ENCODE results near the gene RPL6.
"Not testable (repeated sequence)": the region's sequence is repeated elsewhere in the genome, so short reads cannot be mapped to it uniquely, and the experiment has no call there.

Gene RPL6

DNA sequence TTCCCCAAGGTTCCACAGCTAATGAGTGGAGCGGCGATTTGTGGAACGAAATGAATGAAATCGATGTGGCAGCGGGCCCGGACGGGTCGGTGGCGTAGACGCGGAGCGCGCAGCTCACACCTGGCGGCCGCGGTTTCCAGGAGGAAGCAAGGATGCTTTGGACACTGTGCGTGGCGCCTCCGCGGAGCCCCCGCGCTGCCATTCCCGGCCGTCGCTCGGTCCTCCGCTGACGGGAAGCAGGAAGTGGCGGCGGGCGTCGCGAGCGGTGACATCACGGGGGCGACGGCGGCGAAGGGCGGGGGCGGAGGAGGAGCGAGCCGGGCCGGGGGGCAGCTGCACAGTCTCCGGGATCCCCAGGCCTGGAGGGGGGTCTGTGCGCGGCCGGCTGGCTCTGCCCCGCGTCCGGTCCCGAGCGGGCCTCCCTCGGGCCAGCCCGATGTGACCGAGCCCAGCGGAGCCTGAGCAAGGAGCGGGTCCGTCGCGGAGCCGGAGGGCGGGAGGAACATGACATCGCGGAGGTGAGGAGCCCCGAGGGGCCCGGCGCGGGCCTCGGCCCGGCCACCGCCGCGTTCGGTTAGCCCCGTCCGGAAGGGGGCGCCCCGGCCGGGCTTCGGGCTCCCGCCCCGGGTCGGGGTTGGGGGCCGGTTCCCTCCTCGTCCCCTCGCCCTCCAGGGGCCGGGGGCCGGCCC lies 9.3 kb upstream of the RPL6 start, which contains the start of gene PTPN11:
PTPN11 (plus strand) TSS at position 340 of the 689 bp plus-strand sequence; CDS start at position 505, 165 bp downstream.
- DNase-seq = peak; percentile 41

DNA sequence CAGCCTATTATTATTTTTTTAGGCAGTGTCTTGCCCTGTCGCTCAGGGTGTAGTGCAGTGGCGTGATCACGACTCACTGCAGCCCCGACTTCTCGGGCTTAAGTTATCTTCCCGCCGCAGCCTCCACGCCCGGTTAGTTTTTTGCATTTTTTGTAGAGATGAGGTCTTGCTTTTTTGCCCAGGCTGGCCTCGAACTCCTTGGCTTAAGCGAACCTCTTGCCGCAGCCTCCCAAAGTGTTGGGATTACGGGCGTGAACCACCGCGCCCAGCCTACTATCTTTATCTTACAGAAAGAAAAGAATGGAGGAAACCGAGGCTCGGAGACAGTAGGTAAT lies 8.8 kb upstream of the RPL6 start:
- DNase-seq = no peak

- not testable (repeated sequence) for DNase-seq
Measured at GRCh38 chr12:112415457-112415856, 6.1 kb upstream of the RPL6 start.

DNA sequence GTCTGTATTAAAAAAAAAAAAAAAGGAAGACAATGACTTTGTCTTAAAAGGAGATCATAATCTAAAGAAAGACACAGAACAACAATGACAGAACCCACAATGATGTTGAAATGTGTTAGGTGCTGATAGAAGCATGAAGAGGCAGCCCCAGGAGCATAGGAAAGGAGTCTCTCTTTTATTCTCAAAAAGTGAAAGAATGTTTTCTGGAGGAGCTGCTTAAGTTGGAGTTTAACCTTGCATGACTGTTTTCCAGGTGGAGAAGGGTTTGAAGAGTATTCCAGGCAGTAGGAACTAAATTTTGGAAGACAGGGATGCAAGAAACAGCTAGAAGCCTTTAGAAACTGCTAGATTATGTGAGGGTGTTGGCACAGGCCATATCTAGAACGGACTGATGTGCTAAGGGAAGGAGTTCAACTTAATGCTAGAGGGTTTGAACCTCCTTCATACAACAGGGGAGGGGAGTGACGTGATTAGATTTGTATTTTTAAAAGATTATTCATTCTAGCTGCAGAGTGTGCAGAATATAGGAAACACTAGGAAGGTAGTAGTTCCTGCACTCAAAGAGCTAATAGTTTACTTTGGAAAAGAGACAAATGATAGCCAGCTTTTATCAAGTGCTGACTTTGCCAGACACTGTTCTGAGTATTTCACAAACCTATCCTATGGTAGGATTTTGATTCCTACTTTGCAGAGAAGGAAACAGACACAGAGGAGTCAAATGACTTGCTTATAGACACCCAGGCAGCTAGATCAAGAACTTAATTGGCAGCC lies 4.6 kb upstream of the RPL6 start:
- no peak for DNase-seq

GRCh38 chr12:112409906-112410244 lies 470 bp upstream of the RPL6 start:
- DNase-seq = no peak

- no peak for DNase-seq
Measured at GRCh38 chr12:112408621-112409020, 784 bp downstream of the RPL6 start.

- DNase-seq = not testable (repeated sequence)
Measured at GRCh38 chr12:112407683-112408082, 1.7 kb downstream of the RPL6 start.

DNA sequence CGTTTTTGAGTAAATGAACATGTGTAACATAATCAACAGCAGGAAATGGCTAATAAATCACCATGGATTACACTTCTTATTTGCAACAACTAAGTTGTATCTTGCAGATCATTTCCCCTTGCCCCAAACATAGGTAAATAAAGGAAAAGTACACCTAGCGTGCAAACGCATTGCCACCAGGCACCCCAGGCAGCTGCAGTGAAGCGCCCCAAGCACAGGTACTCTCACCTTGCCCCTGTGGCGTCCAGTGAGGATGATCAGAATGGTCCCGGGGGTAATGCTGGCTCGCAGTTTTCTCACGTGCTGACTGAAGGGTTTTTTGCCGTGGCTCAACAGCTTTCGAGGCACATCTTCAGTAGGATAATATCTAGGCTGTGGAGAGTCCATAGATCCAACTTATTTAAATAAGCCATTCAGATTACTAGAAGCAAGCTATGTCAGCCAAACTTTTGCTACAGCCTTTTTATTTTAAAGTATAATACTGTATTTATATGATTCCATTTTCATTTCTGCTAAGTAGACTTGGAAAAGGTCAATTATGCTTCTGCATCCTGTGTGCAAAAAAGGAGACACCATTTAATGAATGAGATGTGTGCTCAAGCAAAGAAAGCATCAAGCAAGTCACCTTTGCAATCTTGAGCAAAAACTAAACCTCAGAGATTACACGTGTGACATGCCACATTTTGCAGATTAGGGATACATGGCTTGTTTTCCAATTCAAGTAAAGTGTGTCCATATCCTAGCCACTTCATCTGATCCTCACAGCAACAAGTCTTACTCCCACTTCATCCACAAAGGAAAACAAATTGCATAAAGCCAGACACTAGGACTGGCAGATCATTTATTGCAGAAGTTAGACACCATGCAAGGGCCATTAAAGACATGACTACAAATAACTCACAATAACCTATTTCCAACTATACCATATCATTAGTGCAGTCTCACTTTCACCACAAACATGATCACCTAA lies 2.6 kb downstream of the RPL6 start:
- no peak for DNase-seq

DNA sequence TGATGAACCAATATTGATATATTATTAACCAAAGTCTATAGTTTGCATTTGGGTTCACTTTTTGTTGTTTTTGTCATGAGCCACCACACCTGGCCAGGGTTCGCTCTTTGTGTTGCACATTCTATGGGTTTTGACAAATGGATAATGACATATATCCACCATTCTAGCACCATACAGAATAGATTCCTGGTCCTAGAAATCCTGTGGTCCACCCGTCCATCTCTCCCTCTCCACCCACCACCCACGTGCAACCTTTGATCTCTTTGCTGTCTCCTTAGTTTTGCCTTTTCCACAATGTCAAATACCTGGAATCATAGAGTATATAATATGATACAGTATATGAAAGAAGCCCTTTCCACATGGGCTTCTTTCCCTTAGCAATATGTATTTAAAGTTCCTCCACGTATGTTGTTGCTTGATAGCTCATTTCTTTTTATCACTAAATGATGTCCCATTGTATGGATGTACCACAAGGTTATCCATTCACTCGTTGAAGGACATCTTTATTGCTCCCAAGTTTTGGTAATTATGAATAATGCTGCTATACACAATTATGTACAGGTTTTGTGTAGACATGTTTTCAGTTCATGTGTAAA lies 7.4 kb downstream of the RPL6 start:
- no peak for DNase-seq

- no peak for DNase-seq
Measured at GRCh38 chr12:112401054-112401453, 8.4 kb downstream of the RPL6 start.

DNA sequence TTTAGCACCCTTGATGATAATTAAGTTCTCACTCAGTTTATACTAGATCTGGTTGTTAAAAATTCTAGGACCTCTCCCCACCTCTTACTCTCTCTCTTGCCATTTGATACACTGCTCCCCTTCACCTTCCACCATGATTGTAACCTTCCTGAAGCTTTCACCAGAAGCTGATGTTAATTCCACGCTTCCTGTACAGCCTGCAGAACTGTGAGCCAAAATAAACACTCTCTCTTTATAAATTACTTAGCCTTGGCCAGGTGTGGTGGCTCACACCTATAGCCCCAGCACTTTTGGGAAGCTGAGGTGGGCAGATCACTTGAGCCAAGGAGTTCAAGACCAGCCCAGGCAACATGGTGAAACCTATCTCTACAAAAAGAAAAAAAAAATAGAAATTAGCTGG lies 16.1 kb downstream of the RPL6 start:
- no peak for DNase-seq

GRCh38 chr12:112389922-112390654 lies 19.3 kb downstream of the RPL6 start:
- DNase-seq = not testable (repeated sequence)

DNA sequence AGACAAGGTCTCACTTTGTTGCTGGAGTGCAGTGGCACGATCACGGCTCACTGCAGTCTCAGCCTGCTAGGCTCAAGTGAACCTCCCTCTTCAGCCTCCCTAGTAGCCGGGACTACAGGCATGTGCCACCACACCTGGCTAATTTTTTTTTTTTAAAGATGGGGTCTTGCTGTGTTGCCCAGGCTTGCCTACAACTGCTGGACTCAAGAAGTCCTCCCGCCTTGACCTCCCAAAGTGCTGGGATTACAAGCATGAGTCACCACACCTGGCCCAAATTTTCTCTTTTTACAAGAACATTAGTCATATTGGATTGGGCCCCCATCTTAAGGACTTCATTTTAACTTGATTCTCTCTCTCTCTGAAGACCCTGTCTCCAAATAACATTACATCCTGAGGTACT lies 20.2 kb downstream of the RPL6 start:
- no peak for DNase-seq

- DNase-seq = no peak
Measured at GRCh38 chr12:112386726-112387125, 22.7 kb downstream of the RPL6 start.

DNA sequence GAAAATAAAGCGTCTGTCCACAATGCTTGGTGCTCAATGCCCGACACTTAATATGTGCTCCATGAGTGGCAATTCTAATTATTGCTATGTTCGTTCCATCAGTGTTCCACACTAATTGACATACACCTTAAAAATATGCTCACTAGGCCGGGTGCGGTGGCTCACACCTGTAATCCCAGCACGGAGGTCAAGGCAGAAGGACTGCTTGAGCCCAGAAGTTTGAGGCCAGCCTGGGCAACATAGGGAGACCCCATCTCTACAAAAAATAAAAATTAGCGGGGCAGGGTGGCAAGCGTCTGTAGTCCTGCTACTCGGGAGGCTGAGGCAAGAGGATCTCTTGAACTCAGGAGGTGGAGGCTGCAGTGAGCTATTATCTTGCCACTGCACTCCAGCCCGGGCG lies 26.5 kb downstream of the RPL6 start:
- no peak for DNase-seq

GRCh38 chr12:112381883-112382796 lies 27.3 kb downstream of the RPL6 start, which contains the start of gene HECTD4:
HECTD4 (minus strand) TSS chr12:112382431; CDS start chr12:112382128, 303 bp downstream.
- peak; percentile 48 for DNase-seq

GRCh38 chr12:112381406-112381882 lies 28.0 kb downstream of the RPL6 start:
- no peak for DNase-seq

DNA sequence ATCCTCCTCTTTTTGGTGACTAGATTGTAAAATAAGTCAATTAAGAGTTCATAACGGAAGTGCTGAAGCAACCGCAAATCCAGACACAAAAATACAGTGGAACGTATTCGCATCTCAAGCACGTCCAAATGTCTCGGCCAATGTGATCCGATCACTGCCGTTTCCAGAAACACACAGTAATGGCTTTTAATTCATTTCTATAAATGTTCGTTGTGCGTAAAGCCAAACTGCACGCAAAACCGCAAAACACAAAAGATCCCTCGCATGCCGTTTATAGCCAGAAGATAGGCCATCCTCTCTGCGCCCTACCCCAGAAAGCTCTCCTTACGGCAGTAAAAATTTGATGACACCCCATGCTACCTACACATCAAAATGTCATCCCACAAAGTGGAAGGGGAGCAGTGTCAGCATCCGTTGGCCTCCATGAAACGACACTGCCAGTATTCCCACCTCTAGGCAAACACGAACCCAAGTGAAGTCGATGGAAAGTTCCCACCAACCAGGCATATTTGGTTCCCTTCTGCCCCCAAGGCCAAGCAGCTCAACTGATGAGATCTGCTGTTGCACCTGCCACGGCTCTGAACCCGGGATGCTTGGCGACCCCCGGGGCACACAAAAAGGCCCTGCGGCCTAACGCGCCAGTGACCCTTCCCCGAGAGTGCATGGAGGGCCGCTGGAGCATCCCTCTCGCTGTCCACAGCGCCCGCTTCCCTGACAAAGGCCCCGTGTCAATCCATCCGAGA lies 28.6 kb downstream of the RPL6 start:
- DNase-seq = no peak

DNA sequence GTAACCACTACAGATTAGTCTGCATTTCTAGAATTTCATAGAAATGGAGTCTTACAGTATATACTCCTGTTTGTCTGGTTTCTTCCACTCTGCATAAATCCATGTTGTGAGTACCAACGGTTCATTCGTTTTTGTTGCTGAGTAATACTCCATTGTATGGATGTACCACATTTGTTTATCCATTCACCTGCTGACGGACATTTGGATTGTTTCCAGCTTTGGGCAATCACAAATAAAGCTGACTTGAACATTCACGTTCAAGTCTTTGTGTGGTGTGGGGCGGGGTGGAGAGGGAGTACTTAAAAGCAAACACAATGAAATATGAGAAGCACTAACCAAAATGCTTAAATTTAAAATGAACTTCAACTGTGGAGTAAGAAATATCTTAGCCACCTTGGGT lies 34.3 kb downstream of the RPL6 start:
- no peak for DNase-seq

DNA sequence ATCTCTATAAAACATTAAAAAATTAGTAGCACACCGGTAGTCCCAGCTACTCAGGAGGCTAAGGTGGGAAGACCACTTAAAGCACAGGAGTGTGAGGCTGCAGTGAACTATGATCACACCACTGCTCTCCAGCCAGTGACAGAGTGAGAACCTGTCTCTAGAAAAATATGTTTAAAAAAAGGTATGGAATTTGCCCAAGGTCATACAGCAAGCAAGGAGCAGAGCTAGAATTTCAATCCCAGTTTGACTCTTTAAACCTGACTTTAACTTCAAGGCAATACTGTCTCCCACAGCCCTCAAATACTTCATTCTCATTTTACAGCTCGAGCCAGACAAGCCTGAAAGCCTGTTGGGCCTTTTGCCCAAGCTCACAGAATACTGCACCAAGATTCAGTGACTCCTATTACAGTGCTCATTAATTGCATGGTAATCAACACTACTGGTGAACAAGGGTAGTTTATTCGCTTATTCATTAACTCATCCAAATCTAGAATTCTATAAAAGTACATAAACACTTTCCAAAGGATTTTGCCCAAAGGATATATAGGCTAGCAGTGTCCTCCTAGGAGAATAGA lies 35.2 kb downstream of the RPL6 start:
- DNase-seq = no peak
